ENCODE results near the gene KCTD8.

KCTD8 gene

DNA sequence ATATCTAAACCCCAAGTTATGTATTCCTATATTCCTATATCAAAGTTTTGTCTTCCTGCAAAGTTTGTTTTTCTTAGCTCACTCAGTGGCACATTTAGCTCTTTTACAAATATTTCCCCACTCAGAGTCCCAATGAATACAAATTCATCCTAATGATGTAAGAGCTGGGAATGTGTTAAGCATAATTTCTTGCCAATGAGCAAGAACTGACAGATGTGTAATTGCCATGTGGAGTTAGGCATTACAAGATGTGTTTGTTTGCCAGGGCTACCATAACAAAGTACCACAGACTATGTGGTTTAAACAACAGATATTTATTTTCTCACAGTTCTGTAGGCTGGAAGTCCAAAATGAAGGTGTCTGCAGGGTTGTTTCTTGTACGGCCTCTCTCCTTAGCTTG lies 302.1 kb downstream of the KCTD8 start:
- Histone ChIP-seq H3K27ac (ENCODE audit: low read depth, low read length) (no peak overlapping the region), H3K36me3 (ENCODE audit: control insufficient read depth in 5 of 5, insufficient read depth in 5 of 5, low read length in 5 of 5) (no peaks in the 10 kb centered on the region), H3K9me3 (ENCODE audit: control insufficient read depth in 5 of 5, low read length in 5 of 5) (peaks cover 0 to 13% (median 5%) of the 10 kb centered on the region in 5 donors), H3K27me3 (ENCODE audit: control insufficient read depth in 5 of 5, insufficient read depth in 4 of 5, low read length in 5 of 5) (no peaks in the 10 kb centered on the region), H3K4me1 (ENCODE audit: control insufficient read depth in 5 of 5, insufficient read depth in 5 of 5, low read length in 5 of 5) (no peaks in the 10 kb centered on the region), H3K4me3 (ENCODE audit: low read depth in 1 of 5, low read length in 5 of 5) (no peak overlapping the region), H3K9ac (ENCODE audit: low read length in 5 of 5) (no peak overlapping the region)

- H3K4me1 ChIP-seq (ENCODE audit: control insufficient read depth in 5 of 5, insufficient read depth in 5 of 5, low read length in 5 of 5): no peaks in the 10 kb centered on the region
- no peaks in the 10 kb centered on the region for H3K27me3 ChIP-seq (ENCODE audit: control insufficient read depth in 5 of 5, insufficient read depth in 4 of 5, low read length in 5 of 5)
- H3K9me3 ChIP-seq (ENCODE audit: control insufficient read depth in 5 of 5, low read length in 5 of 5): peaks cover 0 to 13% (median 5%) of the 10 kb centered on the region in 5 donors
- no peak overlapping the region for H3K4me3 ChIP-seq (ENCODE audit: low read depth in 1 of 5, low read length in 5 of 5)
- no peak overlapping the region for H3K9ac ChIP-seq (ENCODE audit: low read length in 5 of 5)
- no peak overlapping the region for H3K27ac ChIP-seq (ENCODE audit: low read depth, low read length)
- H3K36me3 ChIP-seq (ENCODE audit: control insufficient read depth in 5 of 5, insufficient read depth in 5 of 5, low read length in 5 of 5): no peaks in the 10 kb centered on the region
Observed at GRCh38 chr4:44145868-44146267, 302.7 kb downstream of the KCTD8 start.

GRCh38 chr4:44132526-44132925 lies 316.1 kb downstream of the KCTD8 start:
- Histone ChIP-seq H3K9ac (ENCODE audit: low read length in 5 of 5) (no peak overlapping the region), H3K36me3 (ENCODE audit: control insufficient read depth in 5 of 5, insufficient read depth in 5 of 5, low read length in 5 of 5) (no peaks in the 10 kb centered on the region), H3K9me3 (ENCODE audit: control insufficient read depth in 5 of 5, low read length in 5 of 5) (peaks cover 0 to 2% (median 0%) of the 10 kb centered on the region in 5 donors), H3K27me3 (ENCODE audit: control insufficient read depth in 5 of 5, insufficient read depth in 4 of 5, low read length in 5 of 5) (no peaks in the 10 kb centered on the region), H3K27ac (ENCODE audit: low read depth, low read length) (no peak overlapping the region), H3K4me1 (ENCODE audit: control insufficient read depth in 5 of 5, insufficient read depth in 5 of 5, low read length in 5 of 5) (no peaks in the 10 kb centered on the region), H3K4me3 (ENCODE audit: low read depth in 1 of 5, low read length in 5 of 5) (no peak overlapping the region)
